Panc1 (cell line): Measurements from ENCODE around the gene SESN1. TPM values are rescaled to one million over a fixed set of nuclear protein-coding genes. Genes with fewer than 3 reads are reported as not detected.

Experiments used
- ATAC-seq: fragments of 200-7000 bp; cut with Tn5 transposase; 2 replicates; pipeline ENCODE4 v1.9.1; 2020; ENCODE audit warnings: mild to moderate bottlenecking, moderate library complexity
- BruUV-seq: library from RNA; stranded (reverse); fragments of 400-500 nt; replicated peaks from 2 replicates; lab custom pipeline; 2021; lab: Mats Ljungman, UMichigan
- CTCF ChIA-PET: fragments of 300-600 bp; sonication (Branson Sonifier 250); formaldehyde crosslinking; loops from one replicate; lab custom pipeline; 2022; ENCODE audit warnings: antibody characterized with exemption; lab: Charles Lee
- POLR2A ChIA-PET: fragments of 300-600 bp; sonication (Branson Sonifier 250); formaldehyde crosslinking; loops from one replicate; lab custom pipeline; 2022; ENCODE audit warnings: antibody characterized with exemption; lab: Charles Lee
- DNase-seq: peaks from one replicate; pipeline ENCODE4 v3.0.0-alpha.2; 2010; ENCODE audit warnings: low read depth, low spot score
- H3K27ac ChIP-seq: 2 replicates; pipeline ENCODE4 v1.5.1; 2011; ENCODE audit warnings: mild to moderate bottlenecking, low read length, inconsistent platforms
- H3K27me3 ChIP-seq: fragments of 200-500 bp; sonication (Bioruptor generic); 2 replicates; pipeline ENCODE4 v1.6.0; 2014; ENCODE audit warnings: low read length, inconsistent platforms; ENCODE audit not compliant: control insufficient read depth, insufficient read depth
- H3K36me3 ChIP-seq: fragments of 200-500 bp; sonication (Bioruptor generic); 2 replicates; pipeline ENCODE4 v1.5.1; 2014; ENCODE audit warnings: inconsistent platforms, mild to moderate bottlenecking, low read length, moderate library complexity; ENCODE audit not compliant: control insufficient read depth, insufficient read depth
- H3K4me1 ChIP-seq: 2 replicates; pipeline ENCODE4 v1.5.1; 2011; ENCODE audit warnings: inconsistent platforms, mild to moderate bottlenecking, low read length, moderate library complexity; ENCODE audit not compliant: control insufficient read depth, insufficient read depth
- H3K4me3 ChIP-seq, 2 experiments: 2 replicates each; pipeline ENCODE4 v1.5.1; 2011 to 2012; ENCODE audit warnings: low read depth in 2 of 2, low read length in 2 of 2, mild to moderate bottlenecking in 2 of 2, inconsistent platforms in 1 of 2, moderate library complexity in 1 of 2
- H3K9me3 ChIP-seq: fragments of 200-500 bp; sonication (Bioruptor generic); 2 replicates; pipeline ENCODE4 v1.5.1; 2014; ENCODE audit warnings: low read depth, mild to moderate bottlenecking, inconsistent platforms, low read length, moderate library complexity; ENCODE audit not compliant: control insufficient read depth, insufficient read depth
- POLR2AphosphoS5 ChIP-seq: IDR thresholded peaks from 2 replicates; pipeline ENCODE4 v1.6.1; 2012; ENCODE audit warnings: mild to moderate bottlenecking, low read depth, low read length, moderate library complexity
- SIN3A ChIP-seq: IDR thresholded peaks from 2 replicates; pipeline ENCODE4 v1.6.1; 2012; ENCODE audit warnings: low read depth, mild to moderate bottlenecking, low read length, moderate library complexity, borderline replicate concordance; ENCODE audit not compliant: insufficient read depth
- TCF7L2 ChIP-seq: IDR thresholded peaks from 2 replicates; pipeline ENCODE4 v1.6.1; 2011; ENCODE audit warnings: mild to moderate bottlenecking, low read depth, low read length, inconsistent platforms
- in situ Hi-C: cut with HindIII; loops from 2 replicates; pipeline ENCODE4 v1.10.0; 2016; ENCODE audit warnings: low sequenced_read_pairs, low pct_unique_long_range_greater_than_20kb
- intact Hi-C: fragments of 100-400 bp; cut with micrococcal nuclease; formaldehyde crosslinking; loops from one replicate; pipeline ENCODE4 v1.10.0; 2022; ENCODE audit not compliant: unreplicated experiment
- total RNA-seq: library from RNA; stranded (reverse); gene quantifications from one replicate; pipeline ENCODE4 v1.2.1, GENCODE V29; 2021; ENCODE audit not compliant: unreplicated experiment
- TF ChIP-seq, protein P1 (sequence below): fragments of 450-650 bp; IDR thresholded peaks from 2 replicates; pipeline ENCODE4 v1.5.1; 2017; ENCODE audit warnings: mild to moderate bottlenecking
- TF ChIP-seq, protein P2 (sequence below), 2 experiments: IDR thresholded peaks; 2 replicates each; pipeline ENCODE4 v1.6.1; 2011 to 2012; ENCODE audit warnings: low read depth in 2 of 2, control low read depth in 1 of 2, low read length in 1 of 2, mild to moderate bottlenecking in 1 of 2, moderate library complexity in 1 of 2; ENCODE audit not compliant: insufficient read depth in 1 of 2

SESN1 gene
- total RNA-seq, 1 experiment from 2014 or later, result 11.3 TPM

DNA sequence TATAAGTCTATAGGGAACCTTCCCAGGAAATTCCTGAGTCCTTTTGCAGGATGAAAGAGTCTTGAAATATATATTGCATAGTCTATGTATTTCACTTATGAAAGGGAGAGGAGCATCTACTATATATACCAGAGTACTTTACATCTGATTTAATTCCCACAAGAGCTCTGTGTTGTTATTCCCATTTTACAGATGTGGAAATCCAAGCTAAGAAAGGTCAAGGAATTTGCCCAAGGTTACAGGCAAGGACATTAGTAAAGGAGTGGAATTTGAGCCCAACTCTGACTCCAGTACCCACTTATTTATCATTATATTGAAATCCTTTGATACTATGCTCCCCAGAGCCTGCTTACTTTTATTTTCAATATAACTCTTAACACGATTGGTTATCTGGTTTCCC, 2.6 kb downstream of the SESN1 start:
- intact Hi-C loops (no loop called here), in situ Hi-C loops (no loop called here)

DNA sequence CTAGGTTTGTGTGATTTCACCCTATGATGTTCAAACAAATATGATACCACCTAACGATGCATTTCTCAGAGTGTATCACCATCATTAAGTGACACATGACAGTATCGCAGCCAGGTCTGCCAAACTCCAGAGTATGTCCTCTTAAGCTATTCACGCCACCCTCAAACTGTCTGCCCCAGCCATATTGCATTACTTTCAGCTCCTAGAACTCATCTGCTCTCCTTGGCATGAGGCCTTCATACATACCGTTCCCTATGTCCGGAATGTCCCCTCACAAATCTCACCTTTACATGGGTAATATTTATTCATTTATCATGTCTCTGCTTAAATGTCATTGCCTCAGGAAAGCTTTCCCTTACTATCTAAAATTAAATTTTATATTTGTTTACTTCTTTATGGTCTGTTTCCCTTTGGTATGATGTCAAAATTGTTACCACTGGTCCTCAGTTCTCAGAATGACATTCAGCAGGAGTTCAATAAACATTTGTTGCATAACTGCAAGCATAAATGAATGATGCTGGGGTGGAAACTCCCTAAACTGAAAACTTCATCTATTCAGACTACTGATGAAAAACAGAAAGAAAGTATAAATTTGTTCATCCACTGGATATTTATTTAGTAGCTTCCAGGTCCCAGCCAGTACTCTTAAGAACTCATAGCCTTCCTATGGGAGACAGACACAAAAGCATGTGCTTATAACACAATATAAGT, 3.2 kb downstream of the SESN1 start:
- in situ Hi-C loops, result no loop called here
- no peak for DNase-seq
- CTCF ChIA-PET, result no interaction called here

More for the DNA sequence above, 2.6 kb downstream of the SESN1 start:
- no peak for DNase-seq
- Histone ChIP-seq H3K27me3 (no peaks in the 10 kb centered on the region), H3K9me3 (no peaks in the 10 kb centered on the region), H3K27ac (peak overlapping the region; percentile 78; the same call in 1 of the 2 replicates), H3K4me1 (peaks cover 18% of the 10 kb centered on the region), H3K36me3 (no peaks in the 10 kb centered on the region), H3K4me3 (peak overlapping the region; percentile 64 to 89; a peak in 3 of 4 replicates)
- BruUV-seq, result no TSS peak
- ChIA-PET POLR2A (no interaction called here), CTCF (interaction anchor here (0.6 kb wide), 1 partner anchor 1114 kb away, joined by 7 read pairs; no protein-coding TSS in a partner anchor)
- no peak for ATAC-seq
- TF ChIP-seq TCF7L2 (no peak), POLR2AphosphoS5 (no peak), SIN3A (no peak)
- TF ChIP-seq, protein P1, sequence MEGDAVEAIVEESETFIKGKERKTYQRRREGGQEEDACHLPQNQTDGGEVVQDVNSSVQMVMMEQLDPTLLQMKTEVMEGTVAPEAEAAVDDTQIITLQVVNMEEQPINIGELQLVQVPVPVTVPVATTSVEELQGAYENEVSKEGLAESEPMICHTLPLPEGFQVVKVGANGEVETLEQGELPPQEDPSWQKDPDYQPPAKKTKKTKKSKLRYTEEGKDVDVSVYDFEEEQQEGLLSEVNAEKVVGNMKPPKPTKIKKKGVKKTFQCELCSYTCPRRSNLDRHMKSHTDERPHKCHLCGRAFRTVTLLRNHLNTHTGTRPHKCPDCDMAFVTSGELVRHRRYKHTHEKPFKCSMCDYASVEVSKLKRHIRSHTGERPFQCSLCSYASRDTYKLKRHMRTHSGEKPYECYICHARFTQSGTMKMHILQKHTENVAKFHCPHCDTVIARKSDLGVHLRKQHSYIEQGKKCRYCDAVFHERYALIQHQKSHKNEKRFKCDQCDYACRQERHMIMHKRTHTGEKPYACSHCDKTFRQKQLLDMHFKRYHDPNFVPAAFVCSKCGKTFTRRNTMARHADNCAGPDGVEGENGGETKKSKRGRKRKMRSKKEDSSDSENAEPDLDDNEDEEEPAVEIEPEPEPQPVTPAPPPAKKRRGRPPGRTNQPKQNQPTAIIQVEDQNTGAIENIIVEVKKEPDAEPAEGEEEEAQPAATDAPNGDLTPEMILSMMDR, result no peak
- TF ChIP-seq, protein P2, sequence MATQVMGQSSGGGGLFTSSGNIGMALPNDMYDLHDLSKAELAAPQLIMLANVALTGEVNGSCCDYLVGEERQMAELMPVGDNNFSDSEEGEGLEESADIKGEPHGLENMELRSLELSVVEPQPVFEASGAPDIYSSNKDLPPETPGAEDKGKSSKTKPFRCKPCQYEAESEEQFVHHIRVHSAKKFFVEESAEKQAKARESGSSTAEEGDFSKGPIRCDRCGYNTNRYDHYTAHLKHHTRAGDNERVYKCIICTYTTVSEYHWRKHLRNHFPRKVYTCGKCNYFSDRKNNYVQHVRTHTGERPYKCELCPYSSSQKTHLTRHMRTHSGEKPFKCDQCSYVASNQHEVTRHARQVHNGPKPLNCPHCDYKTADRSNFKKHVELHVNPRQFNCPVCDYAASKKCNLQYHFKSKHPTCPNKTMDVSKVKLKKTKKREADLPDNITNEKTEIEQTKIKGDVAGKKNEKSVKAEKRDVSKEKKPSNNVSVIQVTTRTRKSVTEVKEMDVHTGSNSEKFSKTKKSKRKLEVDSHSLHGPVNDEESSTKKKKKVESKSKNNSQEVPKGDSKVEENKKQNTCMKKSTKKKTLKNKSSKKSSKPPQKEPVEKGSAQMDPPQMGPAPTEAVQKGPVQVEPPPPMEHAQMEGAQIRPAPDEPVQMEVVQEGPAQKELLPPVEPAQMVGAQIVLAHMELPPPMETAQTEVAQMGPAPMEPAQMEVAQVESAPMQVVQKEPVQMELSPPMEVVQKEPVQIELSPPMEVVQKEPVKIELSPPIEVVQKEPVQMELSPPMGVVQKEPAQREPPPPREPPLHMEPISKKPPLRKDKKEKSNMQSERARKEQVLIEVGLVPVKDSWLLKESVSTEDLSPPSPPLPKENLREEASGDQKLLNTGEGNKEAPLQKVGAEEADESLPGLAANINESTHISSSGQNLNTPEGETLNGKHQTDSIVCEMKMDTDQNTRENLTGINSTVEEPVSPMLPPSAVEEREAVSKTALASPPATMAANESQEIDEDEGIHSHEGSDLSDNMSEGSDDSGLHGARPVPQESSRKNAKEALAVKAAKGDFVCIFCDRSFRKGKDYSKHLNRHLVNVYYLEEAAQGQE (IDR thresholded peaks at IDR 0.05; ENCODE audit: insufficient read depth in 1 of 2, low read depth in 2 of 2, low read length in 1 of 2), result no peak

More for the DNA sequence above, 3.2 kb downstream of the SESN1 start:
- H3K4me1 ChIP-seq, result peaks cover 18% of the 10 kb centered on the region
- POLR2A ChIA-PET, result no interaction called here
- H3K4me3 ChIP-seq, result peak overlapping the region; percentile 64 to 89; a peak in 2 of 4 replicates
- intact Hi-C loops, result no loop called here
- no TSS peak for BruUV-seq
- TF ChIP-seq, protein P1, result no peak
- H3K9me3 ChIP-seq, result no peaks in the 10 kb centered on the region
- ATAC-seq, result no peak
- H3K36me3 ChIP-seq, result no peaks in the 10 kb centered on the region
- H3K27me3 ChIP-seq, result no peaks in the 10 kb centered on the region
- H3K27ac ChIP-seq, result no peak overlapping the region
